HepG2 (cell line): ENCODE results near the gene PCIF1. TPM values are rescaled to one million over a fixed set of nuclear protein-coding genes. Genes with fewer than 3 reads are reported as not detected.
A peak's percentile ranks its signal among the peaks of the same experiment; 100 is the strongest.

ENCODE experiments used
- ATAC-seq: fragments of 200-7000 bp; cut with Tn5 transposase; 3 replicates; pipeline ENCODE4 v1.9.1; 2020; ENCODE audit warnings: mild to moderate bottlenecking, moderate library complexity
- BruUV-seq: library from RNA; stranded (reverse); fragments of 400-500 nt; replicated peaks from 2 replicates; lab custom pipeline; 2021; lab: Mats Ljungman, UMichigan
- CTCF ChIA-PET: fragments of 300-600 bp; formaldehyde crosslinking; extraction: SDS; loops from one replicate; lab custom pipeline; 2021; ENCODE audit warnings: low total read pairs, inconsistent platforms, low intra/inter-chr PET ratio; lab: Yijun Ruan, JAX
- POLR2A ChIA-PET: fragments of 350-600 bp; sonication (Branson Sonifier 250); formaldehyde crosslinking; loops from one replicate; lab custom pipeline; 2020; ENCODE audit warnings: antibody characterized with exemption, inconsistent platforms; lab: Yijun Ruan, JAX
- DNase-seq: peaks from one replicate; pipeline ENCODE4 v3.0.0-alpha.2; 2015; ENCODE audit warnings: low spot score
- FAIRE-seq: peaks from 3 replicates; lab custom pipeline; 2011; peaks lifted over from hg19 to GRCh38; lab: Jason Lieb, UNC
- H2AFZ ChIP-seq: one replicate; pipeline ENCODE4 v1.6.1; 2011; ENCODE audit warnings: low read length, inconsistent platforms
- H3K27ac ChIP-seq: fragments of 300-600 bp; 3 replicates; pipeline ENCODE4 v1.8.0; 2011; ENCODE audit warnings: mixed run types, mild to moderate bottlenecking, mixed read lengths, low read length, inconsistent platforms; ENCODE audit not compliant: insufficient read depth; ENCODE audit errors: extremely low read length
- H3K27me3 ChIP-seq, 2 experiments: fragments of 200-600 bp in 1 of 2; 2 replicates in 1 of 2; 3 replicates in 1 of 2; pipeline versions ENCODE4 v1.6.0 to v1.8.0; 2011; ENCODE audit warnings: low read length in 2 of 2, mild to moderate bottlenecking in 2 of 2, moderate library complexity in 2 of 2, inconsistent platforms in 1 of 2; ENCODE audit not compliant: insufficient read depth in 2 of 2, control insufficient read depth in 1 of 2
- H3K36me3 ChIP-seq, 2 experiments: fragments of 200-600 bp in 1 of 2; replicated peaks in 1 of 2; 2 replicates in 1 of 2; 3 replicates in 1 of 2; pipeline versions ENCODE4 v1.5.1 to v1.8.0; 2011; ENCODE audit warnings: low read length in 2 of 2, inconsistent platforms in 1 of 2; ENCODE audit not compliant: insufficient read depth in 2 of 2, control insufficient read depth in 1 of 2
- H3K4me1 ChIP-seq: 2 replicates; pipeline ENCODE4 v1.5.1; 2012; ENCODE audit warnings: low read length, inconsistent platforms; ENCODE audit not compliant: insufficient read depth
- H3K4me2 ChIP-seq: 2 replicates; pipeline ENCODE4 v1.6.0; 2011; ENCODE audit warnings: low read depth, low read length, inconsistent platforms
- H3K4me3 ChIP-seq, 3 experiments: fragments of 200-600 bp in 1 of 3; sonication (generic), shearing (Covaris generic) in 1 of 3; replicated peaks in 1 of 3; 2 replicates each; pipeline ENCODE4 v1.5.1; 2011 to 2016; ENCODE audit warnings: low read length in 3 of 3, inconsistent platforms in 2 of 3, low read depth in 2 of 3, mild to moderate bottlenecking in 2 of 3, control low read depth in 1 of 3, mixed read lengths in 1 of 3; ENCODE audit not compliant: insufficient read depth in 1 of 3
- H3K79me2 ChIP-seq: one replicate; pipeline ENCODE4 v1.6.1; 2011; ENCODE audit warnings: low read length, inconsistent platforms; ENCODE audit not compliant: insufficient read depth
- H3K9ac ChIP-seq: 2 replicates; pipeline ENCODE4 v1.6.0; 2011; ENCODE audit warnings: mild to moderate bottlenecking, low read depth, low read length, inconsistent platforms; ENCODE audit not compliant: insufficient read depth
- H3K9me3 ChIP-seq: 2 replicates; pipeline ENCODE4 v1.5.1; 2012; ENCODE audit warnings: mild to moderate bottlenecking, low read length
- H4K20me1 ChIP-seq: 2 replicates; pipeline ENCODE4 v1.6.0; 2011; ENCODE audit warnings: inconsistent platforms, mild to moderate bottlenecking, low read length, moderate library complexity; ENCODE audit not compliant: insufficient read depth
- GATAD2A ChIP-seq: IDR thresholded peaks from 2 replicates; pipeline ENCODE4 v1.6.1; 2016
- HNF1B ChIP-seq: sonication (generic); formaldehyde crosslinking; IDR thresholded peaks from 2 replicates; pipeline ENCODE4 v1.5.1; 2020; ENCODE audit warnings: mild to moderate bottlenecking, moderate library complexity, missing genetic modification reagents
- KLF16 ChIP-seq, 2 experiments: sonication (generic) in 1 of 2; formaldehyde crosslinking in 1 of 2; IDR thresholded peaks; 2 replicates each; pipeline versions ENCODE4 v1.6.1 to v1.8.0; 2016 to 2023; ENCODE audit warnings: missing genetic modification reagents in 2 of 2, missing compliant biosample characterization in 1 of 2
- MXD1 ChIP-seq: sonication (generic); formaldehyde crosslinking; IDR thresholded peaks from 2 replicates; pipeline ENCODE4 v1.4.0; 2020; ENCODE audit warnings: mild to moderate bottlenecking, missing genetic modification reagents
- NBN ChIP-seq: fragments of 450-650 bp; conservative IDR thresholded peaks from 2 replicates; pipeline ENCODE4 v1.6.1; 2017
- PAF1 ChIP-seq: IDR thresholded peaks from 2 replicates; pipeline ENCODE4 v1.6.1; 2016; ENCODE audit warnings: missing genetic modification reagents, missing compliant biosample characterization
- POLR2A ChIP-seq, 2 experiments: IDR thresholded peaks; 2 replicates each; pipeline ENCODE4 v1.6.1; 2011; ENCODE audit warnings: low read depth in 2 of 2, low read length in 2 of 2, mild to moderate bottlenecking in 1 of 2, moderate library complexity in 1 of 2; ENCODE audit not compliant: insufficient read depth in 1 of 2
- POLR2AphosphoS5 ChIP-seq: IDR thresholded peaks from 2 replicates; pipeline ENCODE4 v1.6.1; 2012; ENCODE audit warnings: low read depth, low read length
- POLR2G ChIP-seq: fragments of 200-400 bp; formaldehyde crosslinking; IDR thresholded peaks from 2 replicates; pipeline ENCODE4 v1.6.1; 2018; ENCODE audit warnings: mild to moderate bottlenecking, low read depth, low read length, moderate library complexity
- REXO4 ChIP-seq: sonication (generic); formaldehyde crosslinking; IDR thresholded peaks from 2 replicates; pipeline ENCODE4 v1.8.0; 2022; ENCODE audit warnings: missing genetic modification reagents, mild to moderate bottlenecking, borderline replicate concordance
- RFX1 ChIP-seq: fragments of 450-650 bp; IDR thresholded peaks from 2 replicates; pipeline ENCODE4 v1.6.1; 2017
- SP140L ChIP-seq: sonication (generic); formaldehyde crosslinking; IDR thresholded peaks from 2 replicates; pipeline ENCODE4 v1.4.0; 2020; ENCODE audit warnings: missing genetic modification reagents, borderline replicate concordance
- TCF7L2 ChIP-seq: IDR thresholded peaks from 2 replicates; pipeline ENCODE4 v1.6.1; 2011; ENCODE audit warnings: mild to moderate bottlenecking, low read depth, low read length, moderate library complexity
- ZNF407 ChIP-seq: sonication (generic); formaldehyde crosslinking; IDR thresholded peaks from one replicate; pipeline ENCODE4 v1.5.1; 2020; ENCODE audit warnings: mild to moderate bottlenecking, missing genetic modification reagents; ENCODE audit errors: not compliant biosample characterization
- ZNF746 ChIP-seq: sonication (generic); formaldehyde crosslinking; IDR thresholded peaks from 2 replicates; pipeline ENCODE4 v1.8.0; 2022; ENCODE audit warnings: mild to moderate bottlenecking, missing genetic modification reagents
- ZNF780A ChIP-seq: sonication (generic); formaldehyde crosslinking; IDR thresholded peaks from 2 replicates; pipeline ENCODE4 v1.8.0; 2022; ENCODE audit warnings: mild to moderate bottlenecking, missing genetic modification reagents, moderate library complexity
- ZSCAN22 ChIP-seq: sonication (generic); formaldehyde crosslinking; IDR thresholded peaks from 2 replicates; pipeline ENCODE4 v1.4.0; 2020; ENCODE audit warnings: mild to moderate bottlenecking, missing genetic modification reagents
- WGBS: methylation state at CpG from one replicate; pipeline ENCODE4 v1.1.6; 2017; ENCODE audit warnings: low lambda C conversion rate; 5-methylcytosine and 5-hydroxymethylcytosine counted together
- in situ Hi-C: cut with HindIII; loops from 2 replicates; pipeline ENCODE4 v1.10.0; 2017; ENCODE audit warnings: low pct_unique_long_range_greater_than_20kb; ENCODE audit not compliant: extremely low pct_ligation_motif_present
- intact Hi-C: fragments of 100-400 bp; cut with micrococcal nuclease; formaldehyde crosslinking; loops from one replicate; pipeline ENCODE4 v1.10.0; 2022; ENCODE audit not compliant: unreplicated experiment
- polyA plus RNA-seq, 8 experiments: library from polyadenylated mRNA; depleted of rRNA in 3 of 8; stranded (reverse) in 7 of 8; unstranded in 1 of 8; fragments of >200 nt; fragmentation: Illumina TruSeq in 4 of 8; extraction: Trizol in 4 of 8; gene quantifications; 2 replicates each; pipeline versions ENCODE4 v1.2.1 to v1.2.3, GENCODE V29; 2011 to 2016; ENCODE audit warnings: low read depth in 4 of 8, missing spikeins in 1 of 8, mixed read lengths in 1 of 8; ENCODE audit not compliant: insufficient read depth in 1 of 8
- total RNA-seq, 5 experiments: library from RNA; depleted of rRNA; stranded (reverse); fragments of >200 nt; fragmentation: Illumina TruSeq; extraction: Trizol; gene quantifications; 2 replicates each; pipeline ENCODE4 v1.2.3, GENCODE V29; 2016; ENCODE audit warnings: low read depth in 1 of 5

The PCIF1 gene
- total and polyA plus RNA-seq, 2 of the 13 experiments (the other 11 are each of a cell fraction or from before 2014, with no cell fraction given) = 20.9 to 24.4 TPM

GRCh38 chr20:45887346-45887715 is 47.2 kb upstream of the PCIF1 start, which contains the start of gene SPATA25:
Gene SPATA25, minus strand, starts transcription at chr20:45887622. Its CDS starts 32 bp downstream, at chr20:45887590.
- Histone ChIP-seq H3K4me2 (peak within 1 kb of the TSS; percentile 85; the same call in 1 of the 2 replicates), H2AFZ (no peak within 1 kb of the TSS), H3K27me3 (no peaks in the 10 kb centered on the region), H3K9me3 (no peaks in the 10 kb centered on the region), H3K4me3 (no peak within 1 kb of the TSS), H3K4me1 (peaks cover 46% of the 10 kb centered on the region), H4K20me1 (no peaks in the 10 kb centered on the region), H3K36me3 (peaks cover 21 to 44% of the 10 kb centered on the region in 2 experiments), H3K79me2 (peaks cover 32% of the 10 kb centered on the region), H3K9ac (no peak within 1 kb of the TSS), H3K27ac (no peak within 1 kb of the TSS)
- ChIA-PET POLR2A (interaction anchor here (1.5 to 7.5 kb wide), 4 partner anchors 18 to 59 kb away, joined by 4 to 78 read pairs (median 9); partner anchors contain the start of genes PCIF1 and SNX21), CTCF (no interaction called here)
- FAIRE-seq = no peak
- DNase-seq = no peak
- in situ Hi-C loops (no loop called here), intact Hi-C loops (loop anchor here (10.0 kb wide), 1 partner anchor 93 kb away; the partner anchor contains the start of genes DNTTIP1 and WFDC3)
- 99% methylated on average over 8 of the region's 8 CpGs for WGBS
- BruUV-seq = no TSS peak
- ATAC-seq = no peak
- TF ChIP-seq TCF7L2 (no peak), PAF1 (CRISPR knock-in tag) (no peak), POLR2G (peak; percentile 46), HNF1B (CRISPR knock-in tag) (no peak), ZSCAN22 (CRISPR knock-in tag) (no peak), NBN (no peak), REXO4 (CRISPR knock-in tag) (no peak), MXD1 (no peak), ZNF407 (CRISPR knock-in tag) (no peak), ZNF780A (no peak), KLF16 (CRISPR knock-in tag; IDR thresholded peaks at IDR 0.05) (no peak), GATAD2A (no peak), RFX1 (no peak), POLR2A (IDR thresholded peaks at IDR 0.05; ENCODE audit: insufficient read depth in 1 of 2, low read depth in 2 of 2, low read length in 2 of 2) (peak in 1 of 2 experiments; percentile 24; a peak in 2 of 4 replicates), SP140L (CRISPR knock-in tag) (no peak), POLR2AphosphoS5 (0 out of 2 replicates have a peak, but pooled peaks have one; percentile 25), ZNF746 (CRISPR knock-in tag) (0 out of 2 replicates have a peak, but pooled peaks have one; percentile 12)
